Measurements from ENCODE around the gene BCAR3.
"Not testable (repeated sequence)": the region's sequence is repeated elsewhere in the genome, so short reads cannot be mapped to it uniquely, and the experiment has no call there.

Gene BCAR3

GRCh38 chr1:93667642-93668041 is 14.0 kb downstream of the BCAR3 start:
- no peak for DNase-seq

GRCh38 chr1:93666613-93667384 is 14.8 kb downstream of the BCAR3 start:
- no peak for DNase-seq

- no peak for DNase-seq
Measured at GRCh38 chr1:93665015-93665414, 16.6 kb downstream of the BCAR3 start.

GRCh38 chr1:93663208-93663614 is 18.4 kb downstream of the BCAR3 start:
- DNase-seq = no peak

GRCh38 chr1:93662481-93663207 is 19.0 kb downstream of the BCAR3 start:
- DNase-seq = no peak

GRCh38 chr1:93661829-93662474 is 19.7 kb downstream of the BCAR3 start:
- DNase-seq = no peak

- not testable (repeated sequence) for DNase-seq
Measured at GRCh38 chr1:93661341-93661740, 20.3 kb downstream of the BCAR3 start.

- DNase-seq = no peak
Measured at GRCh38 chr1:93659822-93660503, 21.7 kb downstream of the BCAR3 start.

- DNase-seq = no peak
Measured at GRCh38 chr1:93658188-93658587, 23.4 kb downstream of the BCAR3 start.

- no peak for DNase-seq
Measured at GRCh38 chr1:93656491-93656890, 25.1 kb downstream of the BCAR3 start.

- no peak for DNase-seq
Measured at GRCh38 chr1:93653656-93654055, 28.0 kb downstream of the BCAR3 start.

GRCh38 chr1:93652323-93652949 is 29.2 kb downstream of the BCAR3 start:
- DNase-seq = no peak

GRCh38 chr1:93651695-93652094 is 29.9 kb downstream of the BCAR3 start:
- DNase-seq = no peak

- not testable (repeated sequence) for DNase-seq
Measured at GRCh38 chr1:93650159-93650558, 31.5 kb downstream of the BCAR3 start.

GRCh38 chr1:93649231-93649630 is 32.4 kb downstream of the BCAR3 start:
- DNase-seq = no peak

- DNase-seq = no peak
Measured at GRCh38 chr1:93648656-93649055, 33.0 kb downstream of the BCAR3 start.

- DNase-seq = no peak
Measured at GRCh38 chr1:93641527-93641926, 40.1 kb downstream of the BCAR3 start.

GRCh38 chr1:93640656-93641440 is 40.8 kb downstream of the BCAR3 start:
- DNase-seq = no peak

- DNase-seq = no peak
Measured at GRCh38 chr1:93638981-93639380, 42.7 kb downstream of the BCAR3 start.

GRCh38 chr1:93638307-93638847 is 43.3 kb downstream of the BCAR3 start:
- DNase-seq = no peak

- DNase-seq = no peak
Measured at GRCh38 chr1:93636712-93637111, 44.9 kb downstream of the BCAR3 start.
